ENCODE measurements around the gene XPNPEP2.

XPNPEP2 gene

GRCh38 chrX:129744861-129745321 is 6.1 kb downstream of the XPNPEP2 start:
- CTCF ChIA-PET: interaction anchor here (1.3 to 1.8 kb wide), 3 partner anchors 11 to 93 kb away, joined by 3 to 5 read pairs (median 3); no protein-coding TSS in a partner anchor
- TF ChIP-seq CTCF (IDR thresholded peaks at IDR 0.05; ENCODE audit: control extremely low read depth, extremely low read depth, low read depth, missing control alignments): no peak
- DNase-seq (ENCODE audit: extremely low spot score): no peak
- POLR2A ChIA-PET: no interaction called here

- no peak for DNase-seq (ENCODE audit: extremely low spot score)
- ChIA-PET POLR2A (no interaction called here), CTCF (interaction anchor here (1.1 to 1.8 kb wide), 2 partner anchors 20 to 22 kb away, joined by 3 to 5 read pairs; no protein-coding TSS in a partner anchor)
- TF ChIP-seq CTCF (IDR thresholded peaks at IDR 0.05; ENCODE audit: control extremely low read depth, extremely low read depth, low read depth, missing control alignments): no peak
Measured at GRCh38 chrX:129746557-129747470, 8.0 kb downstream of the XPNPEP2 start.

- CTCF ChIA-PET: interaction anchor here (1.1 kb wide), 1 partner anchor 23 kb away, joined by 3 read pairs; no protein-coding TSS in a partner anchor
- POLR2A ChIA-PET: no interaction called here
- no peak for DNase-seq (ENCODE audit: extremely low spot score)
- TF ChIP-seq CTCF (IDR thresholded peaks at IDR 0.05; ENCODE audit: control extremely low read depth, extremely low read depth, low read depth, missing control alignments): no peak
Measured at GRCh38 chrX:129747533-129747932, 8.8 kb downstream of the XPNPEP2 start.

- TF ChIP-seq CTCF (IDR thresholded peaks at IDR 0.05; ENCODE audit: control extremely low read depth, extremely low read depth, low read depth, missing control alignments): no peak
- DNase-seq (ENCODE audit: extremely low spot score): no peak
- ChIA-PET CTCF (no interaction called here), POLR2A (no interaction called here)
Measured at GRCh38 chrX:129748305-129748704, 9.5 kb downstream of the XPNPEP2 start.

GRCh38 chrX:129749069-129749468 is 10.3 kb downstream of the XPNPEP2 start:
- no peak for DNase-seq (ENCODE audit: extremely low spot score)
- TF ChIP-seq CTCF (IDR thresholded peaks at IDR 0.05; ENCODE audit: control extremely low read depth, extremely low read depth, low read depth, missing control alignments): no peak
- CTCF ChIA-PET: no interaction called here
- POLR2A ChIA-PET: no interaction called here

- no peak for DNase-seq (ENCODE audit: extremely low spot score)
- ChIA-PET CTCF (interaction anchor here (1.3 kb wide), 1 partner anchor 18 kb away, joined by 3 read pairs; no protein-coding TSS in a partner anchor), POLR2A (interaction anchor here (0.7 kb wide), 1 partner anchor 14 kb away, joined by 3 read pairs; no protein-coding TSS in a partner anchor)
- TF ChIP-seq CTCF (IDR thresholded peaks at IDR 0.05; ENCODE audit: control extremely low read depth, extremely low read depth, low read depth, missing control alignments): no peak
Measured at GRCh38 chrX:129750971-129751370, 12.2 kb downstream of the XPNPEP2 start.

Measured in GM10248 (cell line).